Activated T-helper 17 cell treated with anti-CD3 and anti-CD28 coated beads, Interleukin-2, amount 50 U/mL, for 72 hours (primary cell): ENCODE results near the gene MLANA. TPM values are rescaled to one million over a fixed set of nuclear protein-coding genes. Genes with fewer than 3 reads are reported as not detected.
A peak's percentile ranks its signal among the peaks of the same experiment; 100 is the strongest.
"Not testable (repeated sequence)": the region's sequence is repeated elsewhere in the genome, so short reads cannot be mapped to it uniquely, and the experiment has no call there.

Source experiments
- ATAC-seq: fragments of 150-1000 bp; cut with Tn5 transposase; replicated peaks from 2 replicates; pipeline ENCODE4 v1.10.0; 2021; ENCODE audit warnings: mild to moderate bottlenecking, moderate library complexity
- H3K27ac Mint-ChIP-seq: one replicate; pipeline ENCODE4 v1.8.0; 2022; ENCODE audit warnings: mixed read lengths
- H3K27me3 Mint-ChIP-seq: one replicate; pipeline ENCODE4 v1.8.0; 2022; ENCODE audit warnings: mixed read lengths
- H3K36me3 Mint-ChIP-seq: one replicate; pipeline ENCODE4 v1.8.0; 2022; ENCODE audit warnings: low read depth, mild to moderate bottlenecking, mixed read lengths
- H3K4me1 Mint-ChIP-seq: one replicate; pipeline ENCODE4 v1.8.0; 2022; ENCODE audit warnings: mixed read lengths
- H3K4me3 Mint-ChIP-seq: one replicate; pipeline ENCODE4 v1.8.0; 2022; ENCODE audit warnings: mild to moderate bottlenecking, mixed read lengths
- H3K9me3 Mint-ChIP-seq: one replicate; pipeline ENCODE4 v1.8.0; 2022; ENCODE audit warnings: mixed read lengths
- total RNA-seq, 2 donors: library from RNA; stranded (reverse); gene quantifications; one replicate each; pipeline ENCODE4 v1.2.3, GENCODE V29; 2022

The MLANA gene
- total RNA-seq, 2 donors from 2014 or later, result not detected

GRCh38 chr9:5879419-5880181 is 11.1 kb upstream of the MLANA start:
- no peaks in the 10 kb centered on the region for H3K27me3 Mint-ChIP-seq
- H3K4me3 Mint-ChIP-seq, result no peak overlapping the region
- no peaks in the 10 kb centered on the region for H3K4me1 Mint-ChIP-seq
- H3K27ac Mint-ChIP-seq, result peak overlapping the region; percentile 58
- no peaks in the 10 kb centered on the region for H3K36me3 Mint-ChIP-seq
- H3K9me3 Mint-ChIP-seq, result no peaks in the 10 kb centered on the region
- ATAC-seq, result peak; percentile 66

DNA sequence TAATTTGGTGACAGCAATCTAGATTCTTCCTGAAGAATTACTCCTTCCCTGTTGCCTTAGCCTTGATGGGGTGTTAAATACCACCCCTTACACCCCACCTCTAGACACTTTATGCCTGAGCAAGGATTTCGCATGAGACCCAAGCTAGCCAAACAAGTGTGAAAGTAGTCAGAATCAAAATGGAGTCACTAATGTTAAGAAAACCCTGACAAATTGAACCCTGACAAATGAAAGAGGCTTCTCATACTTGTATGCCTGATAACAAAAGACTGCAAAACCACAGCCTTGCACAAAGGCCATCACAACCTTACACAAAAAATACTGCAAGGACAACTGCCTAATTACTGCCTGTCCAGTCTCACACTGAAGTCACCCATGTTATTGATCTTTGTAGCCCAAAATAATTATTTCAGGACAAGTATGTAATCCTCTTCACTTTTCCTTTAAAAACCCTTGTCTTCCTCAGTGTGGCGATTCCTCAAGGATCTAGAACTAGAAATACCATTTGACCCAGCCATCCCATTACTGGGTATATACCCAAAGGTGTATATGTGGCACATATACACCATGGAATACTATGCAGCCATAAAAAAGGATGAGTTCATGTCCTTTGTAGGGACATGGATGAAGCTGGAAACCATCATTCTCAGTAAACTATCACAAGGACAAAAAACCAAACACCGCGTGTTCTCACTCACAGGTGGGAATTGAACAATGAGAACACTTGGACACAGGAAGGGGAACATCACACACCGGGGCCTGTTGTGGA is 8.3 kb upstream of the MLANA start:
- not testable (repeated sequence) for H3K4me3 Mint-ChIP-seq, H3K27ac Mint-ChIP-seq, H3K36me3 Mint-ChIP-seq, H3K27me3 Mint-ChIP-seq, ATAC-seq, H3K4me1 Mint-ChIP-seq, H3K9me3 Mint-ChIP-seq

- H3K27ac Mint-ChIP-seq, result no peak overlapping the region
- H3K9me3 Mint-ChIP-seq, result no peaks in the 10 kb centered on the region
- no peaks in the 10 kb centered on the region for H3K36me3 Mint-ChIP-seq
- H3K27me3 Mint-ChIP-seq, result no peaks in the 10 kb centered on the region
- no peak overlapping the region for H3K4me3 Mint-ChIP-seq
- ATAC-seq, result no peak
- no peaks in the 10 kb centered on the region for H3K4me1 Mint-ChIP-seq
Measured at GRCh38 chr9:5884191-5884590, 6.5 kb upstream of the MLANA start.

GRCh38 chr9:5886114-5886939 is 4.4 kb upstream of the MLANA start:
- Mint-ChIP-seq H3K36me3 (no peaks in the 10 kb centered on the region), H3K4me1 (no peaks in the 10 kb centered on the region), H3K27me3 (no peaks in the 10 kb centered on the region), H3K4me3 (no peak overlapping the region), H3K9me3 (no peaks in the 10 kb centered on the region), H3K27ac (peak overlapping the region; percentile 33)
- ATAC-seq, result peak; percentile 98

GRCh38 chr9:5892456-5893133 is 1.9 kb downstream of the MLANA start:
- H3K4me3 Mint-ChIP-seq, result no peak overlapping the region
- H3K4me1 Mint-ChIP-seq, result no peaks in the 10 kb centered on the region
- peaks cover 9% of the 10 kb centered on the region for H3K36me3 Mint-ChIP-seq
- ATAC-seq, result no peak
- H3K27ac Mint-ChIP-seq, result no peak overlapping the region
- no peaks in the 10 kb centered on the region for H3K9me3 Mint-ChIP-seq
- no peaks in the 10 kb centered on the region for H3K27me3 Mint-ChIP-seq

- Mint-ChIP-seq H3K4me3 (no peak overlapping the region), H3K27ac (no peak overlapping the region), H3K9me3 (no peaks in the 10 kb centered on the region), H3K4me1 (no peaks in the 10 kb centered on the region), H3K36me3 (peaks cover 9% of the 10 kb centered on the region), H3K27me3 (no peaks in the 10 kb centered on the region)
- no peak for ATAC-seq
Measured at GRCh38 chr9:5893134-5893505, 2.4 kb downstream of the MLANA start.

GRCh38 chr9:5893591-5894236 is 3.0 kb downstream of the MLANA start:
- Mint-ChIP-seq H3K36me3 (peaks cover 12% of the 10 kb centered on the region), H3K4me3 (no peak overlapping the region), H3K27me3 (no peaks in the 10 kb centered on the region), H3K9me3 (no peaks in the 10 kb centered on the region), H3K4me1 (no peaks in the 10 kb centered on the region), H3K27ac (no peak overlapping the region)
- no peak for ATAC-seq

GRCh38 chr9:5894237-5894959 is 3.7 kb downstream of the MLANA start:
- Mint-ChIP-seq H3K36me3 (peaks cover 15% of the 10 kb centered on the region), H3K9me3 (no peaks in the 10 kb centered on the region), H3K4me3 (no peak overlapping the region), H3K27ac (no peak overlapping the region), H3K4me1 (no peaks in the 10 kb centered on the region), H3K27me3 (no peaks in the 10 kb centered on the region)
- ATAC-seq, result no peak

DNA sequence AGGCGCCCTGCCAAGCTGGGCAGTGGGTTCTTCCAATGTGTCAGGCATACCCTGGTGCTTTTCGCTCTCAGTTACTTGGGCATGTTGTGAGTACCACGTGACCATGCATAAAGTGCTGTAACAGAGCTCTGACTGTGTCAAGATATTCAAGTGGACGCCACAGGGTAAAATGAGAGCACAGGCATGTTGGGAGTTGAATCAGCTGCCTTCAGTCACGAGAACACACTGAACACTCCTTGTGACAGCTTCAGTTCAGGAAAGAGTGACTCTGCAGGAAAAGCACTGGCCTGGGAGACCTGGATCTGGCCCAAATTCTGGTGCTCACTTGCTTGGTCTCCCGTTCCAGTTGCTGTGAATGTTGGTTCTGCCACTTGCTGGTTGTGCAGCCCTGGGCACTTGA is 5.1 kb downstream of the MLANA start:
- no peak overlapping the region for H3K4me3 Mint-ChIP-seq
- H3K9me3 Mint-ChIP-seq, result no peaks in the 10 kb centered on the region
- H3K4me1 Mint-ChIP-seq, result no peaks in the 10 kb centered on the region
- no peak for ATAC-seq
- H3K27ac Mint-ChIP-seq, result no peak overlapping the region
- no peaks in the 10 kb centered on the region for H3K27me3 Mint-ChIP-seq
- H3K36me3 Mint-ChIP-seq, result peaks cover 15% of the 10 kb centered on the region

GRCh38 chr9:5896863-5897262 is 6.2 kb downstream of the MLANA start:
- no peak for ATAC-seq
- H3K4me1 Mint-ChIP-seq, result no peaks in the 10 kb centered on the region
- peak overlapping the region; percentile 50 for H3K27ac Mint-ChIP-seq

DNA sequence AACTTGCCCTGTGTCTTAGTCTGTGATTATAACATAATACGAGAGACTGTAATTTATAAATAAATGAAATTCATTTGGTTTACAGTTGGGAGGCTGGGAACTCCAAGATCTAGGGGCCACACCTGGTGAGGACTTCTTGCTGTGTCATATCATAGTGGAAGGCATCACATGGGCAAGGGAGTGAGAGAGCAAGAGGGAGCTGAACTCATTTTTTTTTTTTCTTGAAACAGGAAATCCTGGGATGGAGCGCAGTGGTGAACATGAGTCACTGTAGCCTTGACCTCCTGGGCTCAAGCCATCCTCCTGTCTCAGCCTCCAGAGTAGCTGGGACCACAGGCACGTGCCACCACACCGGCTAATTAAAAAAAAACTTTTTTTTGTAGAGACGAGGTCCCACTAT is 7.2 kb downstream of the MLANA start:
- ATAC-seq, result no peak
- H3K36me3 Mint-ChIP-seq, result peaks cover 21% of the 10 kb centered on the region
- no peaks in the 10 kb centered on the region for H3K4me1 Mint-ChIP-seq
- no peaks in the 10 kb centered on the region for H3K9me3 Mint-ChIP-seq
- H3K4me3 Mint-ChIP-seq, result no peak overlapping the region
- peak overlapping the region; percentile 50 for H3K27ac Mint-ChIP-seq
- no peaks in the 10 kb centered on the region for H3K27me3 Mint-ChIP-seq

More at GRCh38 chr9:5896863-5897262, 6.2 kb downstream of the MLANA start:
- Mint-ChIP-seq H3K27me3 (no peaks in the 10 kb centered on the region), H3K36me3 (peaks cover 15% of the 10 kb centered on the region), H3K9me3 (no peaks in the 10 kb centered on the region), H3K4me3 (no peak overlapping the region)

- Mint-ChIP-seq H3K9me3 (no peaks in the 10 kb centered on the region), H3K27me3 (no peaks in the 10 kb centered on the region), H3K4me3 (no peak overlapping the region), H3K4me1 (no peaks in the 10 kb centered on the region), H3K27ac (peak overlapping the region; percentile 39), H3K36me3 (peaks cover 24% of the 10 kb centered on the region)
- ATAC-seq, result no peak
Measured at GRCh38 chr9:5899292-5899691, 8.6 kb downstream of the MLANA start.

DNA sequence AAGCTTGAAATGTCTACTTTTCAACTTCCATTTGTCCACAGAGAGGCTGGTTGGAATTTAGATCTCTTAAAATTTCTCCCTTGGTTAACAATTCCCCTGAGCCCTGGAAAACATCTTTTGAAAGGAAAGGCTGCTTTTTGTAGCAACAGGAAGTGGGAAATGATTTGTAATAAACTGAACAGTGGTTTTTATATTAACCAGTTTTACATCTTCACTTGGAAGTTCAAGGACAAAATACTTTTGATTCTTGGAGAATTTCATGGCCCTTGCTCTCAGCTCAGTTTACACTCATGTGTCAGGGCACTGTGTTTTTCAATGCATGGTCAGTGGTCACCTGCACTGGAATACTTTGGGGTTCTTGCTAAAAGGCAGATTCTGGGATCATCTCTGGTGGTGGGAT is 9.9 kb downstream of the MLANA start:
- Mint-ChIP-seq H3K36me3 (peaks cover 38% of the 10 kb centered on the region), H3K4me3 (no peak overlapping the region), H3K27me3 (no peaks in the 10 kb centered on the region), H3K4me1 (no peaks in the 10 kb centered on the region), H3K9me3 (no peaks in the 10 kb centered on the region), H3K27ac (no peak overlapping the region)
- ATAC-seq, result no peak
